Liver (tissue), 3 donors: ENCODE data around the gene PFDN6.

Experiments
- CTCF ChIP-seq: fragments of 150-350 bp; IDR thresholded peaks from 2 replicates; pipeline ENCODE4 v1.5.1; 2017; ENCODE audit warnings: improper control_type of control experiment, low read depth, low read length; ENCODE audit not compliant: missing input control
- EGR1 ChIP-seq, 2 donors: IDR thresholded peaks; 2 replicates each; pipeline ENCODE4 v1.6.1; 2016 to 2018; ENCODE audit warnings: antibody characterized with exemption in 2 of 2, low read depth in 2 of 2
- FOXA1 ChIP-seq: IDR thresholded peaks from 2 replicates; pipeline ENCODE4 v1.6.1; 2016; ENCODE audit warnings: antibody characterized with exemption
- FOXA2 ChIP-seq: IDR thresholded peaks from 2 replicates; pipeline ENCODE4 v1.6.1; 2016; ENCODE audit warnings: antibody characterized with exemption
- GABPA ChIP-seq, 2 donors: IDR thresholded peaks in 1 of 2; conservative IDR thresholded peaks in 1 of 2; 2 replicates each; pipeline ENCODE4 v1.6.1; 2016; ENCODE audit warnings: antibody characterized with exemption in 2 of 2, mild to moderate bottlenecking in 1 of 2, moderate library complexity in 1 of 2
- JUND ChIP-seq, 2 donors: IDR thresholded peaks; 2 replicates each; pipeline ENCODE4 v1.6.1; 2016; ENCODE audit warnings: antibody characterized with exemption in 2 of 2
- MAX ChIP-seq: IDR thresholded peaks from 2 replicates; pipeline ENCODE4 v1.6.1; 2016; ENCODE audit warnings: antibody characterized with exemption
- RAD21 ChIP-seq, 2 donors: IDR thresholded peaks; 2 replicates each; pipeline ENCODE4 v1.6.1; 2016; ENCODE audit warnings: antibody characterized with exemption in 2 of 2, mild to moderate bottlenecking in 2 of 2
- REST ChIP-seq: IDR thresholded peaks from 2 replicates; pipeline ENCODE4 v1.6.1; 2016; ENCODE audit warnings: antibody characterized with exemption, mild to moderate bottlenecking
- ZBTB33 ChIP-seq: IDR thresholded peaks from 2 replicates; pipeline ENCODE4 v1.6.1; 2016; ENCODE audit warnings: antibody characterized with exemption
- donor health status: healthy.
- donor health status: healthy.

- TF ChIP-seq CTCF, result no peak
- TF ChIP-seq FOXA1, result no peak
- no peak for TF ChIP-seq RAD21 (IDR thresholded peaks at IDR 0.05)
- no peak for TF ChIP-seq REST
- TF ChIP-seq EGR1 (IDR thresholded peaks at IDR 0.05; ENCODE audit: low read depth in 2 of 2), result no peak
- no peak for TF ChIP-seq JUND (IDR thresholded peaks at IDR 0.05)
- no peak for TF ChIP-seq MAX
- TF ChIP-seq FOXA2, result no peak
- TF ChIP-seq ZBTB33, result no peak
- no peak for TF ChIP-seq GABPA (IDR thresholded peaks at IDR 0.05 in 1 of 2, conservative IDR thresholded peaks at IDR 0.05 in 1 of 2)
These were observed 30.5 kb downstream of the PFDN6 start for GRCh38 chr6:33319939-33320314.
